Measurements from ENCODE around the gene HUWE1.

- TF ChIP-seq CTCF (IDR thresholded peaks at IDR 0.05) (no peak), POLR2A (IDR thresholded peaks at IDR 0.05) (no peak)
Observed at GRCh38 chrX:53571494-53571893, 115.0 kb downstream of the HUWE1 start.
